Activated B cell treated with CpG ODN at 0.5 μM for 24 hours (primary cell): ENCODE results near the gene AAMP. TPM values are rescaled to one million over a fixed set of nuclear protein-coding genes. Genes with fewer than 3 reads are reported as not detected.
"Not testable (repeated sequence)": the region's sequence is repeated elsewhere in the genome, so short reads cannot be mapped to it uniquely, and the experiment has no call there.

Experiments used
- ATAC-seq: fragments of 200-7000 bp; cut with Tn5 transposase; one replicate; pipeline ENCODE4 v1.10.0; 2021; ENCODE audit warnings: low read depth, mild to moderate bottlenecking, moderate library complexity
- CTCF ChIA-PET: fragments of 350-600 bp; sonication (Branson Sonifier 250); formaldehyde crosslinking; loops from one replicate; lab custom pipeline; 2021; ENCODE audit warnings: antibody characterized with exemption; lab: Charles Lee
- POLR2A ChIA-PET: fragments of 350-600 bp; sonication (Branson Sonifier 250); formaldehyde crosslinking; loops from one replicate; lab custom pipeline; 2021; ENCODE audit warnings: antibody characterized with exemption; lab: Charles Lee
- DNase-seq: peaks from one replicate; pipeline ENCODE4 v3.0.0; 2022
- H3K27ac Mint-ChIP-seq: one replicate; pipeline ENCODE4 v1.8.0; 2020; ENCODE audit warnings: mixed read lengths
- H3K27me3 Mint-ChIP-seq: one replicate; pipeline ENCODE4 v1.8.0; 2021; ENCODE audit warnings: mixed read lengths
- H3K36me3 Mint-ChIP-seq: one replicate; pipeline ENCODE4 v1.8.0; 2021; ENCODE audit warnings: low read depth, mixed read lengths
- H3K4me1 Mint-ChIP-seq: one replicate; pipeline ENCODE4 v1.8.0; 2021; ENCODE audit warnings: mixed read lengths
- H3K4me3 Mint-ChIP-seq: one replicate; pipeline ENCODE4 v1.8.0; 2020; ENCODE audit warnings: mild to moderate bottlenecking, mixed read lengths
- H3K9me3 Mint-ChIP-seq: one replicate; pipeline ENCODE4 v1.8.0; 2020; ENCODE audit warnings: mixed read lengths
- CTCF ChIP-seq: fragments of 200-600 bp; IDR thresholded peaks from one replicate; pipeline ENCODE4 v1.8.0; 2022; ENCODE audit warnings: antibody characterized with exemption, mild to moderate bottlenecking
- intact Hi-C: fragments of 100-400 bp; cut with micrococcal nuclease; formaldehyde crosslinking; loops from one replicate; pipeline ENCODE4 v1.15.1; 2024
- total RNA-seq: library from RNA; stranded (reverse); gene quantifications from 2 replicates; pipeline ENCODE4 v1.2.3, GENCODE V29; 2022

Gene AAMP
- total RNA-seq, 1 donor from 2014 or later = 63.4 TPM

- DNase-seq = no peak
- no peak overlapping the region for H3K27ac Mint-ChIP-seq
Measured at GRCh38 chr2:218313356-218313755, 43.4 kb upstream of the AAMP start.

GRCh38 chr2:218312267-218312756, 42.4 kb upstream of the AAMP start:
- H3K9me3 Mint-ChIP-seq = no peaks in the 10 kb centered on the region
- no peak overlapping the region for H3K27ac Mint-ChIP-seq
- no peaks in the 10 kb centered on the region for H3K27me3 Mint-ChIP-seq
- POLR2A ChIA-PET = no interaction called here
- DNase-seq (no peak), ATAC-seq (no peak)
- CTCF ChIA-PET = interaction anchor here (0.6 to 1.0 kb wide), 2 partner anchors 12 to 89 kb away, joined by 3 to 4 read pairs; no protein-coding TSS in a partner anchor
- H3K4me1 Mint-ChIP-seq = peaks cover 5% of the 10 kb centered on the region
- H3K36me3 Mint-ChIP-seq = no peaks in the 10 kb centered on the region
- intact Hi-C loops = no loop called here
- TF ChIP-seq CTCF = no peak
- no peak overlapping the region for H3K4me3 Mint-ChIP-seq

More at GRCh38 chr2:218313356-218313755, 43.4 kb upstream of the AAMP start:
- ChIA-PET POLR2A (no interaction called here), CTCF (no interaction called here)
- Mint-ChIP-seq H3K4me3 (no peak overlapping the region), H3K9me3 (no peaks in the 10 kb centered on the region), H3K36me3 (no peaks in the 10 kb centered on the region), H3K27me3 (no peaks in the 10 kb centered on the region), H3K4me1 (peaks cover 5% of the 10 kb centered on the region)
- ATAC-seq = no peak
- intact Hi-C loops = no loop called here
- no peak for TF ChIP-seq CTCF

DNA sequence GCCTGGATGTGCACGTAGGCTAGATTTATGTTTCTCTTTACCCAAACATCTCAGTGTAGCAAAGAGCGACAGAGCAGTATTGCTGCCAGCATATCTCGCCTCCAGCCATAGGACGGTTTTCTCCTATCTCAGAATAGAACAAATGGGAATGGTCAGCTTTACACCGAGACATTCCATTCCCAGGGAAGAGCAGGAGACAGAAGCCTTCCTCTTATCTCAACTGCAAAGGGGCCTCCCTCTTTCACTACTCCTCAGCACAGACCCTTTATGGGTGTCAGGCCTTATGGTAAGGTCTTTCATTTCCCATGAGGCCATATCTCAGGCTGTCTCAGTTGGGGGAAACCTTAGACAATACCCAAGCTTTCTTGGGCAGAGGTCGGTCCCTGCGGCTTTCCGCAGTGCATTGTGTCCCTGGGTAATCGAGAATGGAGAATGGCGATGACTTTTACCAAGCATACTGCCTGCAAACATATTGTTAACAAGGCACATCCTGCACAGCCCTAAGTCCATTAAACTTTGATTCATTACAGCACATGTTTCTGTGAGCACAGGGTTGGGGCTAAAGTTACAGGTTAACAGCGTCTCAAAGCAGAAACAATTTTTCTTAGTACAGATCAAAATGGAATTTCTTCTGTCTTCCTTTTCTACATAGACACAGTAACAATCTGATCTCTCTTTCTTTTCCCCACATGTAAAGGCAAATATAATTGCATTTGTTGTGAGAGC, 41.8 kb upstream of the AAMP start:
- ChIA-PET POLR2A (interaction anchor here (0.6 kb wide), 1 partner anchor 10 kb away, joined by 7 read pairs; no protein-coding TSS in a partner anchor), CTCF (interaction anchor here (1.0 kb wide), 1 partner anchor 12 kb away, joined by 4 read pairs; no protein-coding TSS in a partner anchor)
- DNase-seq, H3K9me3 Mint-ChIP-seq, H3K4me1 Mint-ChIP-seq, H3K36me3 Mint-ChIP-seq, H3K4me3 Mint-ChIP-seq, ATAC-seq, intact Hi-C loops, H3K27me3 Mint-ChIP-seq, H3K27ac Mint-ChIP-seq: not testable (repeated sequence)

- CTCF ChIA-PET = no interaction called here
- no peak overlapping the region for H3K4me3 Mint-ChIP-seq
Measured at GRCh38 chr2:218310853-218311540, 41.1 kb upstream of the AAMP start.

More at GRCh38 chr2:218310853-218311540, 41.1 kb upstream of the AAMP start:
- intact Hi-C loops = no loop called here
- Mint-ChIP-seq H3K27ac (no peak overlapping the region), H3K27me3 (no peaks in the 10 kb centered on the region), H3K4me1 (no peaks in the 10 kb centered on the region), H3K9me3 (no peaks in the 10 kb centered on the region), H3K36me3 (no peaks in the 10 kb centered on the region)
- ATAC-seq (no peak), DNase-seq (no peak)
- TF ChIP-seq CTCF = no peak
- POLR2A ChIA-PET = interaction anchor here (0.6 kb wide), 1 partner anchor 11 kb away, joined by 7 read pairs; no protein-coding TSS in a partner anchor
